Neural progenitor cell (in vitro differentiated cells): ENCODE data around the gene DCAF7.

ENCODE experiments used
- EZH2phosphoT487 ChIP-seq: fragments of 200-600 bp; sonication (generic); IDR thresholded peaks from 2 replicates; pipeline ENCODE4 v1.6.1; 2017; ENCODE audit warnings: antibody characterized with exemption
- TF ChIP-seq, protein P1 (sequence below): fragments of 200-600 bp; sonication (generic); IDR thresholded peaks from 2 replicates; pipeline ENCODE4 v1.5.1; 2017; ENCODE audit warnings: antibody characterized with exemption, mild to moderate bottlenecking

GRCh38 chr17:63547083-63547523 is 3.2 kb upstream of the DCAF7 start:
- TF ChIP-seq, protein P1, sequence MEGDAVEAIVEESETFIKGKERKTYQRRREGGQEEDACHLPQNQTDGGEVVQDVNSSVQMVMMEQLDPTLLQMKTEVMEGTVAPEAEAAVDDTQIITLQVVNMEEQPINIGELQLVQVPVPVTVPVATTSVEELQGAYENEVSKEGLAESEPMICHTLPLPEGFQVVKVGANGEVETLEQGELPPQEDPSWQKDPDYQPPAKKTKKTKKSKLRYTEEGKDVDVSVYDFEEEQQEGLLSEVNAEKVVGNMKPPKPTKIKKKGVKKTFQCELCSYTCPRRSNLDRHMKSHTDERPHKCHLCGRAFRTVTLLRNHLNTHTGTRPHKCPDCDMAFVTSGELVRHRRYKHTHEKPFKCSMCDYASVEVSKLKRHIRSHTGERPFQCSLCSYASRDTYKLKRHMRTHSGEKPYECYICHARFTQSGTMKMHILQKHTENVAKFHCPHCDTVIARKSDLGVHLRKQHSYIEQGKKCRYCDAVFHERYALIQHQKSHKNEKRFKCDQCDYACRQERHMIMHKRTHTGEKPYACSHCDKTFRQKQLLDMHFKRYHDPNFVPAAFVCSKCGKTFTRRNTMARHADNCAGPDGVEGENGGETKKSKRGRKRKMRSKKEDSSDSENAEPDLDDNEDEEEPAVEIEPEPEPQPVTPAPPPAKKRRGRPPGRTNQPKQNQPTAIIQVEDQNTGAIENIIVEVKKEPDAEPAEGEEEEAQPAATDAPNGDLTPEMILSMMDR = no peak
- TF ChIP-seq EZH2phosphoT487 = no peak
